Measurements from ENCODE around the gene AP2A2. TPM values are rescaled to one million over a fixed set of nuclear protein-coding genes. Genes with fewer than 3 reads are reported as not detected.

AP2A2 gene
- total RNA-seq, 6 experiments from 2014 or later: 41.4 to 66.7 (median 53.8) TPM

GRCh38 chr11:951507-951906 lies 25.8 kb downstream of the AP2A2 start:
- TF ChIP-seq POLR2A (IDR thresholded peaks at IDR 0.05) (no peak), CTCF (IDR thresholded peaks at IDR 0.05) (no peak)
- H3K4me1 ChIP-seq: peaks cover 0 to 47% (median 19%) of the 10 kb centered on the region in 4 donors
- H3K9me3 ChIP-seq: no peaks in the 10 kb centered on the region
- ATAC-seq: no peak
- H3K27ac ChIP-seq: peak overlapping the region in 2 of 3 donors; percentile 58 to 86
- peaks cover 0 to 3% (median 0%) of the 10 kb centered on the region in 4 donors for H3K36me3 ChIP-seq
- intact Hi-C loops (cut with DNase I): no loop called here
- no peaks in the 10 kb centered on the region for H3K27me3 ChIP-seq
- DNase-seq: peak in 1 of 3 donors; percentile 7
- H3K4me3 ChIP-seq: no peak overlapping the region
- WGBS (ENCODE audit: insufficient coverage, low coverage, low lambda C conversion rate, missing lambda C conversion rate): 80% methylated on average over 7 of the region's 9 CpGs

GRCh38 chr11:952406-953385 lies 27.0 kb downstream of the AP2A2 start:
- Histone ChIP-seq H3K27me3 (no peaks in the 10 kb centered on the region), H3K4me1 (peaks cover 0 to 47% (median 19%) of the 10 kb centered on the region in 4 donors), H3K36me3 (peaks cover 0 to 3% (median 0%) of the 10 kb centered on the region in 4 donors), H3K9me3 (no peaks in the 10 kb centered on the region), H3K4me3 (peak overlapping the region in 2 of 3 donors; percentile 35 to 38), H3K27ac (peak overlapping the region; percentile 21 to 86 (median 60))
- ATAC-seq (peak; percentile 88 to 94 (median 91)), DNase-seq (peak; percentile 75 to 94 (median 84))
- WGBS (ENCODE audit: insufficient coverage, low coverage, low lambda C conversion rate, missing lambda C conversion rate): 17% methylated on average over 8 of the region's 18 CpGs
- intact Hi-C loops (cut with DNase I): no loop called here
- TF ChIP-seq CTCF (IDR thresholded peaks at IDR 0.05): no peak
- TF ChIP-seq POLR2A (IDR thresholded peaks at IDR 0.05): peak; percentile 49

GRCh38 chr11:953512-953911 lies 27.8 kb downstream of the AP2A2 start:
- ATAC-seq: peak; percentile 57 to 74 (median 68)
- no peaks in the 10 kb centered on the region for H3K36me3 ChIP-seq
- 17% methylated on average over 6 of the region's 13 CpGs for WGBS (ENCODE audit: insufficient coverage, low coverage, low lambda C conversion rate, missing lambda C conversion rate)
- peak overlapping the region in 2 of 3 donors; percentile 35 to 38 for H3K4me3 ChIP-seq
- H3K27ac ChIP-seq: peak overlapping the region in 2 of 3 donors; percentile 60 to 86
- intact Hi-C loops (cut with DNase I): no loop called here
- peak; percentile 47 to 88 (median 83) for DNase-seq
- TF ChIP-seq CTCF (IDR thresholded peaks at IDR 0.05) (no peak), POLR2A (IDR thresholded peaks at IDR 0.05) (peak; percentile 40)
- no peaks in the 10 kb centered on the region for H3K9me3 ChIP-seq
- peaks cover 0 to 47% (median 19%) of the 10 kb centered on the region in 4 donors for H3K4me1 ChIP-seq
- no peaks in the 10 kb centered on the region for H3K27me3 ChIP-seq

- Histone ChIP-seq H3K4me1 (peaks cover 0 to 56% (median 24%) of the 10 kb centered on the region in 4 donors), H3K27ac (peak overlapping the region in 2 of 3 donors; percentile 53 to 86), H3K36me3 (peaks cover 0 to under 1% (median 0%) of the 10 kb centered on the region in 4 donors), H3K4me3 (no peak overlapping the region), H3K9me3 (no peaks in the 10 kb centered on the region), H3K27me3 (no peaks in the 10 kb centered on the region)
- ATAC-seq (no peak), DNase-seq (no peak)
- TF ChIP-seq CTCF (IDR thresholded peaks at IDR 0.05) (no peak), POLR2A (IDR thresholded peaks at IDR 0.05) (no peak)
- 51% methylated on average over 5 of the region's 5 CpGs for whole genome bisulfite sequencing (ENCODE audit: insufficient coverage, low coverage, low lambda C conversion rate, missing lambda C conversion rate)
- intact Hi-C loops (cut with DNase I): no loop called here
These were observed 28.9 kb downstream of the AP2A2 start for GRCh38 chr11:954392-955153.
